Fibroblast of skin of left quadriceps (primary cell): Measurements from ENCODE around the gene CRB2.

Source experiments
- DNase-seq, 2 experiments: peaks; one replicate each; pipeline ENCODE4 v3.0.0-alpha.2; 2013; ENCODE audit warnings: low read depth in 2 of 2

The CRB2 gene

GRCh38 chr9:123402981-123403509 is 47.0 kb downstream of the CRB2 start:
- DNase-seq, result no peak

DNA sequence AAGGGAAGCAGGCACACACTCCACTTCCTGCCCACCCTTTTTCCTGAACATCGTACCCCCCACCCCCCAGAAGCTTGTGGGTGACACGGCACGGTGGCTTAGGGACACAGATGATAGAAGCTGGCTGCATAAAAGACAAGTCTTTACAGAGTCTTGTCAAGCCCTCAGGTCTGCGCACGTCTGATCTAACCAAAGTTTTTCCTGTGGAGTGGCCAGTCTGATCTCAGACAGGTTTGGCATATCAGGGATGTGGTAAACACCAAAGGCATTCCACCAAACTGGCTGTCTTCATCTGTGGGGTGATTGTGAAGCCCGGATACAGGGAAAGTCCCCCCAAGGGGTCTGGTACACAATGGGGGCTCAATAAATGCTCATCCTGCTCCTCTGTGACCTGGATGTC is 50.0 kb downstream of the CRB2 start:
- DNase-seq, result no peak

- DNase-seq, result no peak
These were observed 50.8 kb downstream of the CRB2 start for GRCh38 chr9:123406691-123407216.

GRCh38 chr9:123407217-123407851 is 51.3 kb downstream of the CRB2 start:
- DNase-seq, result no peak

DNA sequence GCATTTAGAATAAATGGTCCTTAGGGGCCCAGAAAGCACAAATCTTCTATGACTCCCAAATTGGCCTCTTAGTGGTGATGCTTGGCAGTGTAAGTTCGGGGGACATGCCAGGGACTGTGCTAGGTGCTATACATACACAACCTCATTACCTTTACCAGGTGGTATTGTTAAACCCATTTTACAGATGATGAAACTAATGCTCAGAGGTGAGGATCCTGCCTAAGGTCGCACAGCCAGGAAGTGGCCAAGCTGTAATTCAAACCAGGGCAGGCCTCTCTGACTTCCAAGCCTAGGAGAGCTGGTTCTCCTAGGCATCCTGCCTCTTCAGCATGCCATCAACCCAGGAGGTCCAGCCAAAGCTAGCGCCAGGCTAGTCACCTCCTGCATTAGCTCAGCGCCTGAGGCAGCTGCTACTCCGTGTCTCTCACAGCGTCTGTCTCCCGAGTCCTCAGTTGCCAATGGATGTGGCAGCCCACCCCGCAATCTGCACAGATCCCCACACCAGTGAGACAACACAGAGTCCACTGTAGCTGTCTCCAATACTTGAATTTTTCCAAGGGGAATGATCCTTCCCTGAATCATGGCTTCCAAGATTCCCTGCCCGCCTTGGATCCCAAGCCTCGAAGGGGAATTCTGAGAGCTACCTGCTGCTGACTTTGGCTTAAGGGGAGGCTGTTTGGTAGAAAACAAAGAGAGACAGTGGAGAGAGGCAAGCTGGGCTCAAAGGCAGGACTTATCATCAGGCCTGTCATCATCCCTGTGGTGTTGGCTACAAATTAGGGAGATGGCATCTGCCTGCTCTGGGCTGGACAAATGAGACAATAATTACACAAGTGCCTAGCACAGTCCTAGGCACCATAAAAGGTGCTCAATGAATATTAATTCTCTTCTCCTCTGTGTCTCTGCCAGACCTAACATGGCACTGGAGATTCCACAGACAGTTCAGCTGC is 52.6 kb downstream of the CRB2 start:
- no peak for DNase-seq

DNA sequence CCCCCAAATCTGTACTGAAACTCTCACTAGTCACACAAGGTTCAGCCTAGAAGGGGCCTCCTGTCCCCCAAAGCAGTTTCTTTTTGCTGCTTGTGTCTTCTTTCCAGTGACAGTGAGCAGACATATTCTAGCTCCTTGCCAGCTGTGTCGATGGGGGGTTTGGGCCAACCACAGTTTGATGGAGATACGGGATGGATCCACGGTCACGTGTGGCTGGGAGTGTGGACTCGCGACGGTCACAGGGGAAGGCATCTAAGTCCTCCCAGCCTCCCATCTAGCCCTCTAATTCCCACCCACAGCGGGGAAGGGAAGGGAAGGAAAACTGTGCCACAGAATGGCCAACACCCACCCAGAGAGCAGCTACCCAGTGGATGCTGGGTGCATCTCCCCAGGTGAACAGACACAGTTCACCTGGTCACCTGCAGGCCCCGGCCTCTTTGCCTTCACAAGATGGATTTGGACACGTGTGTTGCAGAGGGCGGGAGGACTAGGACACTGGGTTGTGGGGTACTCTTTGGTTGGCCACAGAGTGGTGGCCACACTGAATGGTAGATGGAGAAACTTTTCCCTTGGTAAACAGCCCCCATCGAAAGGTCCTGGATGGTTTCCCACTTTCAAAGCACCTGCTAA is 54.4 kb downstream of the CRB2 start:
- DNase-seq, result no peak

- DNase-seq, result no peak
These were observed 55.2 kb downstream of the CRB2 start for GRCh38 chr9:123411191-123411590.

DNA sequence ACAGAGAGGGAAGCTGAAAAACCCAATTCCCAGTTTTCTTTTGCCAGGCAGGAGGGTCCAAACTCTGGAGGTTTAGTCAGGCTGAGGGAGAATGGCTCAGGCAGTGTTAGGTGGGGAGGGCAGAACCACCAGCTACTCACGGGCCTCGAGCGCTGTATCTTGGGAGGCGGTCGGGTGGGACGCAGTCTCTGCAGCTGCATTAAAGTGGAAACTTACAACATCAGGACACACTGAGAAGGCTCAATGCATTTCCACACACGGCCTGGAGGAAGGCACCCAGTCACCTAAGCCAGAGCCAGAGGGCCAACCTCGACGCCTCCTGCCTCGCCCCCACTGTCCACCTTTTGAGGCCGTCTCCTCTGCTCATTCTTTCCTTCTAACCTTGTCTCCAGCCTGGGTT is 55.6 kb downstream of the CRB2 start:
- DNase-seq, result no peak

DNA sequence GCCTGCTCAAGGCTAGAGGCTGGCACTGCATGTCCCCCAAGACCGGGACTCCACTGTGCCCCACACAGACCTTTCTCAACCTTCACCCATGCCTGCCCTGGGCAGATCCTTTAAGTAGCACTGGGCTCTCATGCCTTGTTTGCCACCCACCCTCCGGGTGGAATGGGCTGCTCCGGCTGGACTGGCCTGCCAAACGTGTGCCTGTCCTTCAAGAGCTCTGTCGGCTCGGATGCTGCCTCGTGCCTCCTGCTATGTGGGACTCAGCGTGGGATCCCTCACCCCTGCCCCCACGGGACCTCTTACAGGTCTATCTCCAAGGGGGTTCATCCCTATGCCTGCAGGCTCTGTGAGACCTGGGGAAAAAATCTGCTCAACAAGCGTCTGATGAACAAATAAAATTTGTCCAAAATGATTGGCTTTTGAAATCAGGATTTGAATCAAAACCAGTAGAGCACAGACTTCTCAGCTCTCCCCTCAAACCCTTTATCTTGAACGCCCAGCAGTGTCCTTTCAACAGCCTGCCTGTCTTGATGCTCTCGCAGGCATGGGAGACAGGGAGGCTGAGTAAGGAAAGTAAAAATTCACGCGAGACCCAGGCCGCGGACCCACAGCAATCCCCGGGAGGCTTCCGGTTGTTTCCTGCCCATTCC is 56.3 kb downstream of the CRB2 start:
- no peak for DNase-seq

- no peak for DNase-seq
These were observed 58.2 kb downstream of the CRB2 start for GRCh38 chr9:123414204-123414603.

DNA sequence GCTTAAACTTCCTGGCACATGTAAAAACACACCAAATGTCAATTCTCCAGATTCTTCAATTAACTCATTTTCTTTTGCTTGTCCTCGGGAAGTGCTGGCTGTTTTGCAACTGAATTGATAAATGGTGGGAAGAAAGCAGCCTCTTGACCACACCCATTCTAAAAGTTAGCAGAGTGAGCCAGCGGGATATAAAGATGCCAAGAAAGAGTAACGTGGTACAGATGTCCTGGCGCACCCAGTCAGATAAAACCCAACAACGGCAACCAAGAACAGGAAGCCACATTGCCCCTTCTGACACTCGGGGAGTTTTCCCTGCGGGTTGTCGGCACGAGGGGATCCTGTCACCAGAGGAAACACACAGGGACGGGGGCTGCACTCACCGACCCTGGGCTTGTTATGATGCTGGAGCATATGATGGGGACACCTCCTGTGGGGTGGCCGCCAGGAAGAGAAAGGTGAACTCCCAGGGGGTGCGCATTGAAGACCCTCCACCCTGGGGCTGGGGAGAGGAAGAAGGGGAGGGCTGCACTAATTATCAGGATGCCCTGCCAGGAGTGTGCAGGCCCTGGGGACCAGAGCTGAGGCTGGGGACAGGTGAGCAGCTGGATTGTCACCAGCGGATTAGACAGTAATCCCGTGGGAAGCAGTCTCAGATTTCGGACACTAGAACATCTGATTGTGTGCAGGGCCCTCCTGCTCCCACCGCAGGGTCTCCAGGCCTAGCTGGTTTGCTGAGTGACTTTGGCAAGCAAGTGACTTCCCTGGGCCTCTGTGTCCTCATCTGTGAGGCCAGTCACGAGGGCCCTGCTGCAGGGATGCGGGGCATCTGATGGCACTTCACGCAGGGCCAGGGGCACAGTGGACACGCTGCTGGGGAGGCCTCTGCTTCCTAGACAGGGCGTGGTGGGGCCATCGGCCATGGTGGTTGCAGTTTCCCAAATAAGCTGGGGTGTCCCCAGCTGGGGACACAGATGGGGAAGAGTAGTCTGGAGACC is 59.2 kb downstream of the CRB2 start:
- DNase-seq, result no peak

DNA sequence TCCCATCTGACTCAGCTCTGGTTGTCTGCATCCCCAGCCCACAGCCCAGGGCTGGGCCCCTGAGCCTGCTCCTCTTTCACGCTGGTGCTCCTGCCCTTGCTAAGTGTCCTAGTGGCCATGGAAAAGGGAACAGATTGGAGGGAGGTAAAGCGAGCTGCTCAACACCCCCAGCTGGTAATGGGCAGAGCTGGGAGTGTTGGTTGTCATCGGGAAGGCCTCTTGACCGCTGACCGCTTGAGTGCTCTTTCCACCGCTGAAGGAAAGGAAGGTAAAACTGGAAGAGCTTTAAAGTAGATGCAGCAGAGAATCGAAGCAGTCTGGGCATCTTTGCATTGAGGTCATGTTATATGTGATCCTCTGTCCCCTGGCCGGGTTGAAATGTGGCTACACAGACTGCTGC is 60.2 kb downstream of the CRB2 start:
- DNase-seq, result no peak

- DNase-seq, result no peak
These were observed 61.5 kb downstream of the CRB2 start for GRCh38 chr9:123417289-123418051.

- DNase-seq, result no peak
These were observed 62.0 kb downstream of the CRB2 start for GRCh38 chr9:123418052-123418430.

GRCh38 chr9:123418506-123418905 is 62.5 kb downstream of the CRB2 start:
- no peak for DNase-seq

DNA sequence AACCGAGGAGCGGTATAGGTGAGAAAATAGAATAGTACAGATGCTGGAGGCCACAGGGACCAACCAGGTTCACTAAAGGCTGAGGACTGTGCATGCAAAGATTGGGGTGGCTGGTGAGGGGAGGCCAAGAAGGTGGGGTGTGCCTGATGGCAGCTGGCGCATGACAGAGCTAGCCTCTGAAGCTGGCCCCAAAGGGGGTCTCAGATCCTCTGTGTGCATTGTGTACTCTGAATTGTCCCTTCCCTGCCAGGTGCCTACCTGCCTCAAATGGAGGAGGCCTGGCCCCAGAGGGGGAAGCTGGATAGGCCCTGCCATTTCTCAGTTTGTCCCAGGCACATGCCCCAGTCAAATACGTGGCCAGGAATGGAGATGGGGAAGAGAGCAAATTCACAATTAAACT is 63.1 kb downstream of the CRB2 start:
- DNase-seq, result no peak

DNA sequence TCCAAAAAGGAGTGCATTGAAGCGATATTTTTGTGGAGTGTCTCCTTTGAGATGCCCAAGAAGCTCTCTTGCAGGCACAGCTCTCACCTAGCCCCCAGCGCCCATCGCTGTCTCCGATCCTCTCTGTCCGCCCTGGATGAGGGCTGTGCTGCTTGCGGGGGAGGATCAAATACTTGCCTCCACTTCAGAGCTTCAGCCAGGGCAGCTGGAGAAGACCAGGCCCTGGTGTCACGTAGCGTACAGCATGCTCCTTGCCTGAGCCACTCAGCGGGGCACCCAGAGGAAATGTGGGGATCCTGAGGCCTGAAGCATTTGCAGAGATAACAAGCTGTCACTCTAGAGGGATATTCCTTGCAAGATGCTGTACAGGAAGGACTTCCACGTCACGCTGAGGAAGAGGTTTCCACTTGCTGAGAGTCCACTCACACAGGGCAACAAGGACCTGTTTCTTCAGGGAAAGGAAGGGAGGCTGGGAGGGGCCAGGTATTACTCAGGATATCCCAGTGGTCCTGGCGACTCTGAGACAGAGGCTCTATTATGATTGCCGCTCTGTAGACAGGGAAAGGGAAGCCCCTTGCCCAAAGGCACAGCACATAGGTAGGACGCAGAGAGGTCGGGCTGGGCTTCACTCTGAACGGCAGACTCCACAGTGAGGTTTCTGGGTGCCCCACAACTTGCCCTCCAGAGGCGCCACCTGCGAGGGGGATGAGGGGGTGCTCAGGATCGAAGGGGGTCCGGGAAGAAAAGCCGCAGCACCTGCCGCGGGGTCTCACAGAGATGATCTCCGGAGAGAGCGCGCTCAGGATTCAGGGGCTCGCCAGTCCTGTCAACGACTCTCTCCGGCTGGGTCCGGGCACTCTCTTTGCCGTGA is 64.0 kb downstream of the CRB2 start:
- no peak for DNase-seq

DNA sequence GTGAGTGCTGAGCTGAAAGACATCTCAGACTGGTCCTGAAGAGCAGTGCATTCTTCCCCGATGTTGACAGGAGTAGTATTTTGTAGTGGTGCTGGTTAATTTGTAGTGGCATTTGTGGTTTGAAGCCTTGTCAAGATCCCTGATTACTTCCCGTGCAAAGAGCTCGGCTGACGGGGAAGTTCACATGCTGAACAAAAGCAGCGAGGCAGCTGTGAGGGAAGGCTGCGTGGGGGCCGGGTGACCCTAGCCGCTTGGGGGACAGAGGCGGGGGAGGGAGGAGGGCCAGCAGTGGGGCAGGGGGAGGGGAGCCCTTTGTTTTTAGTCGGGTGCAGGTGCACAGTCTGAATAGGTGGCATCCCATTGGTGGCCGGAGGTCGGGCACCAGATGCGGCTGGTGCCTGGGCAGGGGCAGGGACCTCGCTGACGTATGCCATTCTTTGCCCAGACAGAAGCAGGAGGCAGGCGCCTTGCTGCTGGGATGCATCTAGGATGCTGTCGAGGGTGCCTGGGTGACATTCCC is 64.7 kb downstream of the CRB2 start:
- no peak for DNase-seq

GRCh38 chr9:123421186-123421585 is 65.2 kb downstream of the CRB2 start:
- no peak for DNase-seq
